GM18519 (cell line): ENCODE data around the gene BTNL2.
"Not testable (repeated sequence)": the region's sequence is repeated elsewhere in the genome, so short reads cannot be mapped to it uniquely, and the experiment has no call there.

ENCODE experiments used
- ATAC-seq: cut with Tn5 transposase; IDR thresholded peaks from one replicate; pipeline ENCODE4 v1.9.1; 2021; ENCODE audit warnings: mild to moderate bottlenecking, moderate library complexity; ENCODE audit not compliant: unreplicated experiment, low FRiP score

Gene BTNL2

DNA sequence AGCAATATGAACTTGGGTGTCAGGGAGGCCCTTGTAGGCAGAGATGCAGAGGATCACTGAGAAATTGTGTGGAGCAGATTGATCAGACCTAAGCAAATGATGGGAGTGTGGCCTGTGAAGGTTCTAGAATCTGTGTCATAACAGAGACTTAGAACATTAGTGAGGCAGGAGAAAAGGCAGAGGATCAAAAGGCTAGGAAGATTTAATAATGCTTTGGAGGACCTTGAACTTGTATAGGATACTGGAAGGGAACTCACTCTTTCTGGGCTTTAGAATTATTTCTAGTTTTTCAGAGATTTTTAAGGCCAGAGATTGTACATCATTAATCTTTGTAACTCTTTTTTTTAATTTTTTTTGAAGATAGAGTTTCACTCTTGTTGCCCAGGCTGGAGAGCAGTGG is 35.2 kb downstream of the BTNL2 start, which contains the start of gene TSBP1:
Gene TSBP1, minus strand, starts transcription at position 101 of the 400 bp plus-strand sequence. CDS start 197 bp downstream, outside the sequence.
- no peak for ATAC-seq

DNA sequence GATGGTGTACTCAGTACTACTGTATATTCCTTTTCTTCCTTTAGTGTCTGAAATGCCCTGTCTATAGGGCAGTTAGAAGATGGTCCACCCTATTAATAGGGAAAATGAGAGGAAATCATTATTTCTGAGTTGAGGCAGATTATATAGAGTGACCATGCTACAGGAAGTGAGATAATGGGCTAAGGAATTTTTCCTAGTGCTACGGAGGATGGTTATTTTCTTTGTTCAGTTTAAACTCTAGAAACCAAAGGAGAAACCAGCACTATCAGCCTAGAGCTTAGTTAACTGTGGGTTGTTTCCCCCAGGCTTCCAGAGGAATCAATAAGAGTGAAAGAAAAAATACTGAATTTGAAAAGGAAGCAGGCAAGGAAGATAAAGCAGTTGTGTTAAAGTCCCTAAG is 35.8 kb downstream of the BTNL2 start:
- no peak for ATAC-seq

- no peak for ATAC-seq
Observed at GRCh38 chr6:32370505-32370904, 36.5 kb downstream of the BTNL2 start.

DNA sequence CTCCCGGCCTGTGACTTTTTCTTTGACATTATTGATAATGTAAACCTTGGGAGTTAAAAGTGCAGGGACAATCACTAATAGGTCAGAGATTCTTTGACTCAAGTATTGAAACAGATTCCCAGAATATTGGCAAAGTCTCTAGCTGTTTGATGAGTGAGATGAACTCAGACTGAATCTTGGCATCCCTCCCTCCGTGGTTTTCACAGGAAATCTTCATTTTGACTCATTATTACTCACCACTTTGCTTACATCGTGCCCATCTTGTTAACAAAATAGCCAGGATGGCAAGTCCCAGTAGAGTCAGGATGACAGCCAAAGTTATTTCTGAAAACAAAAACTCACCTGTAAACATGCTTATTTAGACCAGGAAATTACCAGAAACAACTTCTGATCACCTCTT is 37.3 kb downstream of the BTNL2 start:
- no peak for ATAC-seq

- ATAC-seq, result no peak
Observed at GRCh38 chr6:32367644-32368043, 39.3 kb downstream of the BTNL2 start.

- ATAC-seq, result not testable (repeated sequence)
Observed at GRCh38 chr6:32359225-32359624, 47.8 kb downstream of the BTNL2 start.

DNA sequence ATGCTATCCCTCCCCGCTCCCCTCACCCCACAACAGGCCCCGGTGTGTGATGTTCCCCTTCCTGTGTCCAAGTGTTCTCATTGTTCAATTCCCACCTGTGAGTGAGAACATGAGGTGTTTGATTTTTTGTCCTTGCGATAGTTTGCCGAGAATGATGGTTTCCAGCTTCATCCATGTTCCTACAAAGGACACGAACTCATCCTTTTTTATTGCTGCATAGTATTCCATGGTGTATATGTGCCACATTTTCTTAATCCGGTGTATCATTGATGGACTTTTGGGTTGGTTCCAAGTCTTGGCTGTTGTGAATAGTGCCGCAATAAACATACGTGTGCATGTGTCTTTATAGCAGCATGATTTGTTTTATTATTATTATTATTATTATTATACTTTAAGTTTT is 48.4 kb downstream of the BTNL2 start:
- not testable (repeated sequence) for ATAC-seq

DNA sequence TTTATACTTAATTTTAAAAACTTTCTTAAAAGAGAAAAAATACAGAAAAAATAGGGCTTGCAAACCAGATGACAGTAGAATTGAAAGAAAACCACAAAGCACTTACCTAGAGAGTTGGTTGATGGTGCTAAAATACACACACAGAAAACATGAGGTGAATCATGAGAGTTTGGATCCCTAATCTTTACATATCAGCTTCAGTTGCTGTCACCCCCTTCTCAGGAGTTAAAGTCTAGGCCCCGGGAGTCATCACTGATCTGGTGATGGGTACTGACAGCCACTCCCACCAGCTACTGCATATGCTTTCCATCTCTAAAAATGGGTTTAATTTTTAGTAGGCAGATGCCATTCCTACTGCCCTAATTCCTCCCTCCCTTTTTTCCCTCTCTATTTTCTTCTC is 52.0 kb downstream of the BTNL2 start:
- no peak for ATAC-seq

DNA sequence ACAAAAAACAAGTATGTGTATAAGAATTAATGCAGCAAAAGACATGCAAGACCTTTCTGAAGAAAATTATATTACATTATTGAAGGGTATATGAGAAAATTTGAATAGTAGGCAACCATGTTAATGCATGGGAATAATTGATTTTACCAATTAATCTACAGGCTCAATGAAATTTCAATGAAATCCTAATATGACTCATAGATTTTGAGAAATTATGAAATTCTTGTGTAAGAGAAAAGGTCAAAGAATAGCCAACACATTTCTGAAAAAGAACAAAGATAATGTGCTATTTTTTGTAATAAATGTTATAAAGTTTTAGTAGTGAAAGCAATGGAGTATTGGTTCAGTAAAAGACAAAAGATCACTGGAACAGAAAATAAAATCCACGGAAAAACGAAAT is 53.6 kb downstream of the BTNL2 start:
- no peak for ATAC-seq
